Measurements from ENCODE around the gene GNAI1.

GRCh38 chr7:80129785-80130184, 4.8 kb upstream of the GNAI1 start:
- TF ChIP-seq FOSL2 (IDR thresholded peaks at IDR 0.05) (no peak), FOSL2 (CRISPR knock-in tag; IDR thresholded peaks at IDR 0.05) (no peak), POLR2A (IDR thresholded peaks at IDR 0.05; ENCODE audit: low read length) (no peak), MAFK (IDR thresholded peaks at IDR 0.05; ENCODE audit: partially characterized antibody) (no peak), EP300 (IDR thresholded peaks at IDR 0.05) (no peak), MYC (IDR thresholded peaks at IDR 0.05; ENCODE audit: borderline replicate concordance, low read length) (no peak), CBX2 (IDR thresholded peaks at IDR 0.05; ENCODE audit: borderline replicate concordance, low read depth) (no peak), CBX8 (IDR thresholded peaks at IDR 0.05) (no peak), JUN (IDR thresholded peaks at IDR 0.05) (no peak), RAD21 (conservative IDR thresholded peaks at IDR 0.05 in 1 of 2, IDR thresholded peaks at IDR 0.05 in 1 of 2) (no peak), ZFP36 (IDR thresholded peaks at IDR 0.05; ENCODE audit: borderline replicate concordance, partially characterized antibody) (no peak)
- TF ChIP-seq, protein P1, sequence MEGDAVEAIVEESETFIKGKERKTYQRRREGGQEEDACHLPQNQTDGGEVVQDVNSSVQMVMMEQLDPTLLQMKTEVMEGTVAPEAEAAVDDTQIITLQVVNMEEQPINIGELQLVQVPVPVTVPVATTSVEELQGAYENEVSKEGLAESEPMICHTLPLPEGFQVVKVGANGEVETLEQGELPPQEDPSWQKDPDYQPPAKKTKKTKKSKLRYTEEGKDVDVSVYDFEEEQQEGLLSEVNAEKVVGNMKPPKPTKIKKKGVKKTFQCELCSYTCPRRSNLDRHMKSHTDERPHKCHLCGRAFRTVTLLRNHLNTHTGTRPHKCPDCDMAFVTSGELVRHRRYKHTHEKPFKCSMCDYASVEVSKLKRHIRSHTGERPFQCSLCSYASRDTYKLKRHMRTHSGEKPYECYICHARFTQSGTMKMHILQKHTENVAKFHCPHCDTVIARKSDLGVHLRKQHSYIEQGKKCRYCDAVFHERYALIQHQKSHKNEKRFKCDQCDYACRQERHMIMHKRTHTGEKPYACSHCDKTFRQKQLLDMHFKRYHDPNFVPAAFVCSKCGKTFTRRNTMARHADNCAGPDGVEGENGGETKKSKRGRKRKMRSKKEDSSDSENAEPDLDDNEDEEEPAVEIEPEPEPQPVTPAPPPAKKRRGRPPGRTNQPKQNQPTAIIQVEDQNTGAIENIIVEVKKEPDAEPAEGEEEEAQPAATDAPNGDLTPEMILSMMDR (IDR thresholded peaks at IDR 0.05): no peak

All from A549 (cell line).